HG03442 (cell line): Measurements from ENCODE around the gene MRTFA.
A peak's percentile ranks its signal among the peaks of the same experiment; 100 is the strongest.
"Not testable (repeated sequence)": the region's sequence is repeated elsewhere in the genome, so short reads cannot be mapped to it uniquely, and the experiment has no call there.

Experiments
- ATAC-seq: cut with Tn5 transposase; IDR thresholded peaks from one replicate; pipeline ENCODE4 v1.9.1; 2021; ENCODE audit warnings: mild to moderate bottlenecking, moderate library complexity; ENCODE audit not compliant: unreplicated experiment

The MRTFA gene

GRCh38 chr22:40660730-40661129 lies 24.2 kb upstream of the MRTFA start:
- no peak for ATAC-seq

DNA sequence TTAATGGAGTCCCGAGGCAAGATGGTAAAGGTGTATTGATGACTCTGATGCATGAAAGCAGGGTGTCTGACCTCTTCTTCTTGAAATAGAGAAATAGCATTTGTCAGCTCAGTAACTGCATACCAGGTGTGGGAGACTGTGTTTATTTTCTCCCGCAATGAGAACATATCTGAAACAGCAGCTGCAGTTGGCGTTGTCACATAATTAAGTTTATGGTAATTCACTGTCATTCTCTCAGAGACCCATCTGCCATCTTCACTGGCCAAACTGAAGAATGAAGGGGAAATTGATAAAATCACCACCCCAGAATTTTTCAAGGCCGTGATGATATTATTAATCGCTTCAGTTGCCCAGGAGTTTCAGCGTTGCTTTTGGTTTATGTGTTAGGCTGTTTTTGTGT lies 22.6 kb upstream of the MRTFA start:
- no peak for ATAC-seq

DNA sequence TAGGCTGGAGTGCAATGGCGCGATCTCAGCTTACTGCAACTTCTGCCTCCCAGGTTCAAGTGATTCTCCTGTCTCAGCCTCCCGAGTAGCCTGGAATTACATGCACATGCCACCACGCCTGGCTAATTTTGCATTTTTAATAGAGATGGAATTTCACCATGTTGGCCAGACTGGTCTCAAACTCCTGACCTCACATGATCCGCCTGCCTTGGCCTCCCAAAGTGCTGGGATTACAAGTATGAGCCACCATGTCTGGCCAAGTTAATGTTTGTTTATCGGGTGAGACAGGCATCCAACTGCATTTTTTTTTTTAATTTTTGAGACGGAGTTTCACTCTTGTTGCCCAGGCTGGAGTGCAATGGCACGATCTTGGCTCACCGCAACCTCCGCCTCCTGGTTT lies 20.1 kb upstream of the MRTFA start:
- not testable (repeated sequence) for ATAC-seq

GRCh38 chr22:40655941-40656340 lies 19.4 kb upstream of the MRTFA start:
- ATAC-seq, result not testable (repeated sequence)

DNA sequence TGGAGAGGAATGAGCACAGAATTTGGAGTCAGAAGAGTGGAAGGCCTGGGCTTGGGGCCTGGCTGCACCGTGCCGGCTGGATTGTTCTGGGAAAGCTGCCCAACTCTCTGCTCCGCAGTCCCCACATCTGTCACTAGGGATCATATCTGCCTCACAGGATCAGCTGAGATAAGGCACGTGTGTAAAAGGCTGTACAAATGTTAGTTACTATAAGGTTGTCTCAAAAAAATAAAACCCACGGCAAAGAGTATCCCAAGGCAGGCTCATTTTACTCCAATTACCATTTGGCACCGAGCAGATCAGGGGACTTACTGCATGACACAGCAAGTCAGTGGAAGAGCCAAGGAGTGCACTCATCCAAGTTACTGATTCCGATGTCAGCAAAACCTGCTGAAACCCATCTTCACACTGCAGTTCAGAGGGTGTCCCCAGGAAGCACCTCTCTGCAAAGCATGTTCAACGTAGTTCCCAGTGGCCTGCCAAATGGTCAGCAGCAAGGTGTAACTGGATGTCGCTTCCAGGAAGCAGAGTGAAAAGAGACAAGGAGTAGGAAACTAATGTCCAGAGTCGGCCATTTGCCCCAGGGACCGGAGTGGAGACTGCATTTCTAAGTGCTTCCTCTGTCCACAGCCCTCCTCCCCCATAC lies 18.1 kb upstream of the MRTFA start:
- no peak for ATAC-seq

DNA sequence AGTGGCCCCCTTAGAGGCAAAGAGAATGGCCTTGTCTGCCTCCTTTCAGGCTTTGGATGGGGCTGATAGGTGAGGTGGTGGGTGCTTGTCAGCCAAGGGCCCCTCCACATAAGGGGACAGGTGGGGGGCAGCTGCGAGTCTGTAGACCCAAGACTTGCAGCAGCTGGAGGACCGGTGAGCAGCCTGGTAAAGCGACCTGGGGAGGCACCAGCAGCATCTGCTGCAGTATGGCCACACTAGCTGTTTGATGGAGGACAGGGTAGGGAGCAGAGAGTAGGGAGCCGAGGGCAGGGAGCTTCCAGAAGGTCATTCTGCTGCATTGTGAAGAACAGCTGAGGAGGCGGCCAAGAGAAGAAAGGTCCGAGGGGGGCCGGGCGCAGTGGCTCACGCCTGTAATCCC lies 16.8 kb upstream of the MRTFA start:
- ATAC-seq, result no peak

DNA sequence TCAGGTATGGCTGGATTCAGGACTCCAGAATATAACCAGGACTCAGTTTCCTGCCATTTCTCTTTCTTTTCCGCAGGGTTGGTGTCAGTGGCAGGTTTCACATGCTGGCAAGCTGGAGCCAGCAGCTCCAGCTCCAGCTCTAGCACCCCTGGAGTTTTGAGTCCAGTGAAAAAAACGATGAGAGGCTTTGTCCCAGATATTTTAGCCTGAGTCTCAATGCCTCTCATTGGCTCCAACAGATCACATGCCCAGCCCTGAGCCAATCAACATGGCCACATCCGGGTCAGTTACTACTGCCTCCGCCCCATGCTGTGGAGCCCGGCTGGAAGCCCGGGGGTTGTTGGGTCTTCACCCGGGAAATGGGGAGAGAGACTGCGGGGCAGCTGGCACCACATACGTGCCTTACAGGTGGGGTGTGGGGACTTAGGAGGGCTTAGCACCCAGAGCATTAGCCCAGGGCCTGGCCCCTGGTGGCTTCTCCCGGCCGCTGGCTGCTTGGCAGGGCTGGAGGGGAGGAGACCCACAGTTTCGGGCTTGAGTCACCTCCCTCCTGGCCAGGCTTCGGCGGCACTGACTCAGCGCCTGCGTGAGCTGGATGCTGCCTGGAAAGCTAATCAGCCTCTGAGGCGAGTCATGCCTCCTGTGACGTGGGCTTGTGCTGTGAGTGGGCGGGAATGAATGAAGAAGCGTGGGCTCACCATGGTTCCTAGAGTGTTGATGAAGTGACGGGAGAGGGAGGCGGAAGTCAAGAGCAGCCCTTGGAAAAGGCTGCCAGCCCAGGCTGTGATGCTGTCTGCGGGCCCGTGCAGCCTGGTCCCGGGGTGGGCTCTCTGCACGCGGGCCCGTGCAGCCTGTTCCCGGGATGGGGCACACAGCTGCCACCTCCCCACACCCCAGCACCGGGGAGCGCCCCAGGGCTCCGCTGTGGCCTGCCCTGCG lies 15.3 kb upstream of the MRTFA start:
- peak; percentile 70 for ATAC-seq

DNA sequence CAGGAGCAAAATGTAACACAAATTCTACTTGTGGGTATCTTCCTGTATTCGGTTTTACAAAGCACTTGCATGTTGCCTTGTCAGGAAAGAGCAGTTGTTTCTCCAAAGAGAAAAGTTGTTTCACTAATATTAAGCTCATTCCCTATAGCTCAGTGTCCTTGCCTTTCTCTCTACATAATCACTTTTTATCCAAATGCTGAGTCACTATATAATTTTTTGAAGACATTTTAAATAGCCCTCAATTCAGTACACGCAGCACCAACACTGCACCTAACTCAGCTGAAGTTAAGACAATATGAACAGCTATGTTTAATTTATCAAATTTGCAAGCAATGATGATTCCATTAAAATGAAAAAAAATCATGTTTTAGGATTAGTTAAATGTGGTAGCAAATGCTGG lies 14.5 kb upstream of the MRTFA start:
- no peak for ATAC-seq

DNA sequence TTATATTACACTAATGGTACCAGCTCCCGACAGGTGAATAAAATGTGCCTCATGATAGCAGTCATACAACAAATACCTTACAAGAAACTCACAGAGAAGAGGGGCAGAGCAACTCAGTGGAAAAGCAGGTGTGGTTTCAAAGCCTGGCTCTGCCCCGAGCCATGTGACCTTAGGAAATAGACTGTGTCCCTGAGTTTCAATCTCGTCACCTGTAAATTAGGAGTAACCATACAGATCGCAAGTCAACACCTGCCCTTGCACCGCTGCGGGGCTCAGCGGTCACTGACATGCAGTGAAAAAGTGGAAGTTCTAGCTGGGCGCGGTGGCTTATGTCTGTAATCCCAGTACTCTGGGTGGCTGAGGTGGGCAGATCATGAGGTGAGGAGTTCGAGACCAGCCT lies 11.9 kb upstream of the MRTFA start:
- ATAC-seq, result no peak

DNA sequence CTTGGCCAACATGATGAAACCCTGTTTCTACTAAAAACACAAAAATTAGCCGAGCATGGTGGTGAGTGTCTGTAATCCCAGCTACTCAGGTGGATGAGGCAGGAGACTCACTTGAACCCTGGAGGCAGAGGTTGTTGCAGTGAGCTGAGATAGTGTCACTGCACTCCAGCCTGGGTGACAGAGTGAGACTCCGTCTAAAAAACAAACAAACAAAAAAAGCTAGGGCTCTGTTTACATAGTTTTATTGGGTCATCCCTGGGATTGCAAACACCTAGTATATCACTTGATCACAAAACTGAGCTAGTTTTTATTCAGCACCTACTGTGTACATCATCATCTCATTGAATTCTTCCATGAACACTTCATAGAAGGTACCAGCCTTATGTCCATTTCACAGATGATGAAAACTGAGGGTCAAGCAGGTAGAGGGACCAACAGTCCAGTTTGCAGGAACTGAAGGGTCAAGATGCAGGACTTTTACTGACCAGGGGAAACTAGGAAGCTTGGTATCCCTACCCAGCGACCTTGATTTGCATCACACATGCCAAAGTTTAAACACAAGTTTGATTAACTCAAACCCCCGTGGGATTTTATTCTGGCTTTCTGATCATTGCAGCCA lies 9.2 kb upstream of the MRTFA start:
- ATAC-seq, result no peak

DNA sequence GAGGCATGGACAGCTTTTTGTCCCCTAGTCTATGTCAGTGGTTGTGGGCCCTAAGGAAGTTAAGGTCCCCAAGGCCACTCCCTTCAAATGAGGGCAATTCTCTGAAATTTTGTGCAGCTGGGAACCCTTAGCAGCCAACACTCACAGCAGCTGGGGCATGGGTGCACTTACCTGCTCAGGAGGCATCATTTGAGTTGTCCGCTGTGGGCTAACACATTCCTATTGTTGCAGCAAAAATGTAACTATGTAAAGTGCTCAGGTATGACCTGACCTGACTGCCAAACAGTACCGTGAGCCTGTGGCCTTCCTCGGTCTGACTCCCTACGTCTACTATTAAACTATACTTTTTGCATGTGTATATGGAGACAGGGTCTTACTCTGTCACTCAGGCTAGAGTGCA lies 5.8 kb upstream of the MRTFA start:
- no peak for ATAC-seq

DNA sequence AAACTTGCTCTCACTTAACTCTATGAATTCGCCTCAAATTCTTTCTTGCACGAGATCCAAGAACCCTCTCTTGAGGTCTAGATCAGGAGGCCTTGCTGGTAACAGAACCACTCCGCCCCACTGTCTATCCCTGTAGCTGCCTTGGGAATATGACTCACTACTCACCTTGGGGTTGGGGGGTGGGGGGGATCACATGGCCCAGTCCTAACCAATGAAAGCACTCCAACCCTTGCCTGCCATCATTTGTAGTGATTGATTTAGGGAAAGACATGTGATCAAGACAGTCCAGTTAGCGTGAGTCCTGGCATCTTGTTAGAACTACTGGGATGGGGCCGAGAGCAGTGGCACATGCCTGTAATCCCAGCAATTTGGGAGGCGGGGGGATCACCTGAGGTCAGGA lies 4.8 kb upstream of the MRTFA start:
- no peak for ATAC-seq

DNA sequence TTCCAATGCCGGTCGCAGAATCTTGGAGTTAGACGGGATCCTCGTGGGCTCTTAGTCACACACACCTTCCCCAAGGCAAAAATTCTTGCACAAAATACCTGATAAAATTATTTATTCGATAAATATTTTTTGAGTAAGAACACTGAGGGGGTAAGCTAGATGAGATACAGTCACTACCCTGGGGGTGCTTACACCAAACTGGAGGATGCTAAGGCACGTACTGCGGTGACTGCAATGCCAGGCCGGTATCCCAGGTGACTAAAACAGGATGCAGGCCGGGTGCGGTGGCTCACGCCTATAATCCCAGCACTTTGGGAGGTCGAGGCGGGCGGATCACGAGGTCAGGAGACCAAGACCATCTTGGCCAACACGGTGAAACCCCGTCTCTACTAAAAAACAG lies 1.7 kb upstream of the MRTFA start:
- ATAC-seq, result no peak

DNA sequence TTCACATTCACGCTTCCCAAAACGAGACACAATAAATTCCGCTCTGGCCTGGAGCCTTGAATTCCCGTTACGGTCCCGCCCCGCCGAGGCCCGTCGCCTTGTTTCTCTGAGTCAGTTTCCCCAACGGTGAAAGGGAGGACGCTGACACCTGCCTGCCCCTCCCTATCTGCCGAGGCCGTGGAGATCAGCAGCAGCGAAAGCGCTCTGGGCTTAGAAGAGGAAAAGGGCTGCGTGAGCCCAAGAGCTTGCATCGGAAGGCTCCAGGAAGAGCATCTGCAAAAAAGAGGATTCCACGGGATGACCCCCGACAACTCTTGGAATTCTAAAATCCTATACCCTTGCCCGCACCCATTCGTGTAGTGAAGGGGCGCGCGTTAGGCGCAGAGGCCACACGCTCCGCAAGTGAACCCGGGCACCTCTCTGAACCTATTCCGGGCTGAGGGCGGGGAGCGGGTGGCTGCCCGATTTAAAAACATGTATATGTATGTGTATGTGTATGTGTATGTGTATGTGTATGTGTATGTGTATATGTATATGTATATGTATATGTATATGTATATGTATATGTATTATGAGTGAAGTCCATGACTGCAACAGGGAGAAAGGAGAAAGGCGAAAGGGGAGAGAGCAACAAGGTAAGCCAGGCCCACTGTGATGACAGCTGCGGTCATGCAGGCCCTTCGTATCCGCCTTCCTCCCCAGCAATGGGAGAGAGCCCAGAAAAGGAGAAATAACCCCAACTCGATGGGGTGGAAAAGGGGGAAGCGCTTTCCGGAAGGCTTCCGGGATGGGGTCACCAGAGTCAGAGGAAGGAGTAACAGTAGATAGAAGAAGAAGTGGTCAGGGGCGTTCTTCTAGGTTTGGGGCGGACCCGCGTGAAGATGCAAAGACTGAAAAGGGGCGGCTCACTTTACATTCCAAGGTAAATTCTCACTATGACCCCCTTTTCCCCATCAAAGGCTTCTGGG lies 948 bp upstream of the MRTFA start:
- peak; percentile 4 for ATAC-seq

DNA sequence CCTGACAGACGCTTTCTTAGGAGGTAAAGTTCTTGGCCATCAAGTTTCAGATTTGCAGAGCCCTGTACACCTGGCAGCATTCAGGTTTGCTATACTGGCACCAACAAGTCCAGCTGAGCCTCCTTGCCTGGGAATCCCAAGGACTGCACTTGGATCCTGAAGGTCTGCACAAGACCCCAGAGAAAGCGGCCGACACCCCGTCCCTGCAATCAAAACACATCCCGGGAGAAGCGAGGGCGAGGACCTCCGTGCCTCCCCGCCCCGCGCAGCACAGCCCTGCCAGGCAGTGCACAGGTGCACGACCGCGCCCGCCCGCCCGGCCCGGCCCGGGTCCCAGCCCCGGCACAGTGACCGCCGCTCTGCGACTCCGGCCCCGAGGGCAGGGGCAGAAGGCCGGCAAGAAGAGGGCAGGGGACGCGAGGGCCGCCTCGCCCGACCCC lies 559 bp downstream of the MRTFA start:
- peak; percentile 15 for ATAC-seq

GRCh38 chr22:40635043-40635939 lies 1.2 kb downstream of the MRTFA start:
- no peak for ATAC-seq

- ATAC-seq, result no peak
Observed at GRCh38 chr22:40634119-40634903, 2.2 kb downstream of the MRTFA start.

- ATAC-seq, result no peak
Observed at GRCh38 chr22:40633036-40633435, 3.5 kb downstream of the MRTFA start.

GRCh38 chr22:40631925-40632324 lies 4.6 kb downstream of the MRTFA start:
- no peak for ATAC-seq
